Neural cell (in vitro differentiated cells): ENCODE data around the gene TECTB.

ENCODE experiments used
- CTCF ChIP-seq: fragments of 450-650 bp; IDR thresholded peaks from 2 replicates; pipeline ENCODE4 v1.5.1; 2014; ENCODE audit warnings: antibody characterized with exemption, mild to moderate bottlenecking, moderate library complexity; ENCODE audit not compliant: poor library complexity, severe bottlenecking
- EP300 ChIP-seq: fragments of 450-650 bp; conservative IDR thresholded peaks from 2 replicates; pipeline ENCODE4 v1.6.1; 2014; ENCODE audit warnings: antibody characterized with exemption, mild to moderate bottlenecking, moderate library complexity; ENCODE audit not compliant: poor library complexity, severe bottlenecking
- EZH2 ChIP-seq: fragments of 200-600, 300-800 bp; shearing (Covaris generic), sonication (generic); IDR thresholded peaks from 2 replicates; pipeline ENCODE4 v1.6.1; 2014; ENCODE audit warnings: antibody characterized with exemption, low read length, borderline replicate concordance, mild to moderate bottlenecking; ENCODE audit not compliant: insufficient read depth, poor library complexity, severe bottlenecking
- MXI1 ChIP-seq: fragments of 450-650 bp; conservative IDR thresholded peaks from 2 replicates; pipeline ENCODE4 v1.6.1; 2014; ENCODE audit warnings: antibody characterized with exemption, mild to moderate bottlenecking; ENCODE audit not compliant: poor library complexity, severe bottlenecking
- POLR2AphosphoS5 ChIP-seq: IDR thresholded peaks from 2 replicates; pipeline ENCODE4 v1.6.1; 2012
- RAD21 ChIP-seq: fragments of 450-650 bp; conservative IDR thresholded peaks from 2 replicates; pipeline ENCODE4 v1.6.1; 2014; ENCODE audit warnings: antibody characterized with exemption, mild to moderate bottlenecking, moderate library complexity
- SMC3 ChIP-seq: fragments of 450-650 bp; conservative IDR thresholded peaks from 2 replicates; pipeline ENCODE4 v1.6.1; 2014; ENCODE audit warnings: antibody characterized with exemption, mild to moderate bottlenecking, moderate library complexity; ENCODE audit not compliant: poor library complexity
- TAF1 ChIP-seq: IDR thresholded peaks from 2 replicates; pipeline ENCODE4 v1.6.1; 2012; ENCODE audit warnings: low read depth

GRCh38 chr10:112338957-112339356, 55.8 kb downstream of the TECTB start:
- TF ChIP-seq CTCF (no peak), POLR2AphosphoS5 (no peak), EZH2 (no peak), RAD21 (no peak), TAF1 (no peak), MXI1 (no peak), EP300 (no peak), SMC3 (no peak)
